Progenitor cell of endocrine pancreas (in vitro differentiated cells): ENCODE measurements around the gene RPLP2. TPM values are rescaled to one million over a fixed set of nuclear protein-coding genes. Genes with fewer than 3 reads are reported as not detected.
A peak's percentile ranks its signal among the peaks of the same experiment; 100 is the strongest.

Experiments used
- DNase-seq: peaks from one replicate; pipeline ENCODE4 v3.0.0; 2021; ENCODE audit warnings: low spot score; ENCODE audit not compliant: unreplicated experiment
- H3K27ac Mint-ChIP-seq: 2 replicates; pipeline ENCODE4 v1.8.0; 2021; ENCODE audit warnings: mild to moderate bottlenecking, moderate library complexity, mixed read lengths
- H3K27me3 Mint-ChIP-seq: 2 replicates; pipeline ENCODE4 v1.8.0; 2021; ENCODE audit warnings: mixed read lengths
- H3K36me3 Mint-ChIP-seq: 2 replicates; pipeline ENCODE4 v1.8.0; 2022; ENCODE audit warnings: mixed read lengths; ENCODE audit not compliant: insufficient read depth
- H3K4me1 Mint-ChIP-seq: 2 replicates; pipeline ENCODE4 v1.8.0; 2021; ENCODE audit warnings: low read depth, mixed read lengths
- H3K4me3 Mint-ChIP-seq: 2 replicates; pipeline ENCODE4 v1.8.0; 2021; ENCODE audit warnings: low read depth, mild to moderate bottlenecking, moderate library complexity, mixed read lengths
- H3K9me3 Mint-ChIP-seq: 2 replicates; pipeline ENCODE4 v1.8.0; 2021; ENCODE audit warnings: low read depth, mixed read lengths
- CTCF ChIP-seq: fragments of 200-600 bp; sonication (generic); IDR thresholded peaks from one replicate; pipeline ENCODE4 v1.5.0; 2021; ENCODE audit warnings: antibody characterized with exemption, mild to moderate bottlenecking; ENCODE audit not compliant: unreplicated experiment
- total RNA-seq: library from RNA; stranded (reverse); gene quantifications from 2 replicates; pipeline ENCODE4 v1.2.1, GENCODE V29; 2021

Gene RPLP2
- total RNA-seq, 1 donor from 2014 or later: 1,463 TPM

GRCh38 chr11:798093-798713, 11.6 kb upstream of the RPLP2 start, which contains the start of gene SLC25A22:
Gene SLC25A22 (minus strand): TSS chr11:798281. CDS start chr11:795006, 3,275 bp downstream.
- peaks cover 7% of the 10 kb centered on the region for H3K4me1 Mint-ChIP-seq
- no peaks in the 10 kb centered on the region for H3K36me3 Mint-ChIP-seq
- TF ChIP-seq CTCF: peak; percentile 83
- peak; percentile 86 for DNase-seq
- peak within 1 kb of the TSS; percentile 92 for H3K27ac Mint-ChIP-seq
- H3K9me3 Mint-ChIP-seq: no peaks in the 10 kb centered on the region
- H3K4me3 Mint-ChIP-seq: peak within 1 kb of the TSS; percentile 82
- H3K27me3 Mint-ChIP-seq: no peaks in the 10 kb centered on the region

GRCh38 chr11:799641-800316, 10.0 kb upstream of the RPLP2 start:
- no peak for TF ChIP-seq CTCF
- Mint-ChIP-seq H3K4me1 (peaks cover 7% of the 10 kb centered on the region), H3K27ac (no peak overlapping the region), H3K36me3 (no peaks in the 10 kb centered on the region), H3K9me3 (no peaks in the 10 kb centered on the region), H3K27me3 (no peaks in the 10 kb centered on the region), H3K4me3 (peak overlapping the region; percentile 19)
- no peak for DNase-seq

- Mint-ChIP-seq H3K27me3 (no peaks in the 10 kb centered on the region), H3K27ac (no peak overlapping the region), H3K4me3 (no peak overlapping the region), H3K36me3 (no peaks in the 10 kb centered on the region), H3K4me1 (peaks cover 7% of the 10 kb centered on the region), H3K9me3 (no peaks in the 10 kb centered on the region)
- no peak for TF ChIP-seq CTCF
- DNase-seq: no peak
Observed at GRCh38 chr11:800473-800872, 9.3 kb upstream of the RPLP2 start.

- H3K27ac Mint-ChIP-seq: no peak overlapping the region
- no peaks in the 10 kb centered on the region for H3K36me3 Mint-ChIP-seq
- H3K27me3 Mint-ChIP-seq: no peaks in the 10 kb centered on the region
- no peak for DNase-seq
- H3K4me1 Mint-ChIP-seq: peaks cover 5% of the 10 kb centered on the region
- H3K9me3 Mint-ChIP-seq: no peaks in the 10 kb centered on the region
- TF ChIP-seq CTCF: no peak
- H3K4me3 Mint-ChIP-seq: no peak overlapping the region
Observed at GRCh38 chr11:801097-801780, 8.5 kb upstream of the RPLP2 start.

GRCh38 chr11:802018-802617, 7.6 kb upstream of the RPLP2 start:
- Mint-ChIP-seq H3K27ac (no peak overlapping the region), H3K9me3 (no peaks in the 10 kb centered on the region), H3K27me3 (no peaks in the 10 kb centered on the region), H3K36me3 (no peaks in the 10 kb centered on the region), H3K4me1 (peaks cover under 1% of the 10 kb centered on the region), H3K4me3 (no peak overlapping the region)
- no peak for DNase-seq
- no peak for TF ChIP-seq CTCF
